IMR-90 (cell line): ENCODE data around the gene CD209. TPM values are rescaled to one million over a fixed set of nuclear protein-coding genes. Genes with fewer than 3 reads are reported as not detected.

ENCODE experiments used
- ATAC-seq: fragments of 200-7000 bp; cut with Tn5 transposase; 2 replicates; pipeline ENCODE4 v1.9.1; 2020; ENCODE audit warnings: low read depth, mild to moderate bottlenecking, moderate library complexity
- BruUV-seq: library from RNA; stranded (reverse); fragments of 400-500 nt; replicated peaks from 2 replicates; lab custom pipeline; 2021; lab: Mats Ljungman, UMichigan
- CTCF ChIA-PET: fragments of 300-600 bp; formaldehyde crosslinking; extraction: SDS; loops from one replicate; lab custom pipeline; 2021; ENCODE audit warnings: antibody characterized with exemption; lab: Yijun Ruan, JAX
- POLR2A ChIA-PET: fragments of 300-600 bp; sonication (Branson Sonifier 250); formaldehyde crosslinking; loops from one replicate; lab custom pipeline; 2022; ENCODE audit warnings: antibody characterized with exemption; ENCODE audit not compliant: unreplicated experiment; lab: Charles Lee
- DNase-seq: peaks from one replicate; pipeline ENCODE4 v3.0.0; 2013
- H2AFZ ChIP-seq: replicated peaks from 2 replicates; pipeline ENCODE3; 2013; ENCODE audit warnings: low read length, mild to moderate bottlenecking; ENCODE audit not compliant: poor library complexity
- H2AK5ac ChIP-seq: 2 replicates; pipeline ENCODE4 v1.6.1; 2013; ENCODE audit warnings: low read depth, low read length, inconsistent platforms
- H2AK9ac ChIP-seq: replicated peaks from 2 replicates; pipeline ENCODE3; 2013; ENCODE audit warnings: mild to moderate bottlenecking, low read depth, low read length, moderate library complexity; ENCODE audit not compliant: poor library complexity
- H2BK120ac ChIP-seq: 2 replicates; pipeline ENCODE4 v1.6.1; 2013; ENCODE audit warnings: low read depth, low read length, inconsistent platforms
- H2BK15ac ChIP-seq: 3 replicates; pipeline ENCODE4 v1.6.1; 2013; ENCODE audit warnings: low read depth, low read length, inconsistent platforms
- H2BK20ac ChIP-seq: 2 replicates; pipeline ENCODE4 v1.6.1; 2013; ENCODE audit warnings: low read depth, mild to moderate bottlenecking, inconsistent platforms, low read length, moderate library complexity
- H2BK5ac ChIP-seq: 2 replicates; pipeline ENCODE4 v1.6.1; 2013; ENCODE audit warnings: mild to moderate bottlenecking, low read depth, low read length, inconsistent platforms; ENCODE audit not compliant: poor library complexity, severe bottlenecking
- H3K14ac ChIP-seq: replicated peaks from 2 replicates; pipeline ENCODE4 v1.6.1; 2013; ENCODE audit warnings: low read depth, low read length, inconsistent platforms
- H3K18ac ChIP-seq: 2 replicates; pipeline ENCODE4 v1.6.1; 2013; ENCODE audit warnings: low read depth, low read length, control low read depth
- H3K23ac ChIP-seq: 2 replicates; pipeline ENCODE4 v1.6.1; 2013; ENCODE audit warnings: low read depth, low read length, inconsistent platforms
- H3K27ac ChIP-seq: 2 replicates; pipeline ENCODE4 v1.5.1; 2013; ENCODE audit warnings: mild to moderate bottlenecking, control low read depth, low read length; ENCODE audit not compliant: insufficient read depth
- H3K27me3 ChIP-seq: 2 replicates; pipeline ENCODE4 v1.6.1; 2013; ENCODE audit warnings: low read length; ENCODE audit not compliant: control insufficient read depth, insufficient read depth
- H3K36me3 ChIP-seq: 2 replicates; pipeline ENCODE4 v1.6.1; 2013; ENCODE audit warnings: low read length, mixed read lengths; ENCODE audit not compliant: control insufficient read depth, insufficient read depth
- H3K4ac ChIP-seq: 2 replicates; pipeline ENCODE4 v1.6.1; 2013; ENCODE audit warnings: low read depth, low read length, inconsistent platforms
- H3K4me1 ChIP-seq: 2 replicates; pipeline ENCODE4 v1.6.1; 2013; ENCODE audit warnings: low read length, mixed read lengths; ENCODE audit not compliant: control insufficient read depth, insufficient read depth
- H3K4me2 ChIP-seq: 2 replicates; pipeline ENCODE4 v1.6.1; 2013; ENCODE audit warnings: low read depth, mild to moderate bottlenecking, control low read depth, low read length, moderate library complexity
- H3K4me3 ChIP-seq: 2 replicates; pipeline ENCODE4 v1.5.1; 2013; ENCODE audit warnings: low read depth, mild to moderate bottlenecking, control low read depth, low read length, moderate library complexity; ENCODE audit not compliant: insufficient read depth
- H3K56ac ChIP-seq: 2 replicates; pipeline ENCODE4 v1.6.1; 2013; ENCODE audit warnings: low read length, inconsistent platforms; ENCODE audit not compliant: insufficient read depth; ENCODE audit errors: extremely low read depth
- H3K79me1 ChIP-seq, 2 experiments: 2 replicates each; pipeline ENCODE4 v1.6.1; 2013; ENCODE audit warnings: low read length in 2 of 2, inconsistent platforms in 1 of 2, low read depth in 1 of 2
- H3K9ac ChIP-seq: 2 replicates; pipeline ENCODE4 v1.6.1; 2013; ENCODE audit warnings: low read depth, low read length, control low read depth
- H3K9me1 ChIP-seq: 2 replicates; pipeline ENCODE4 v1.6.1; 2013; ENCODE audit warnings: low read length, inconsistent platforms; ENCODE audit not compliant: insufficient read depth
- H3K9me3 ChIP-seq: 2 replicates; pipeline ENCODE4 v1.6.1; 2013; ENCODE audit warnings: low read length; ENCODE audit not compliant: control insufficient read depth, insufficient read depth
- H4K20me1 ChIP-seq: 2 replicates; pipeline ENCODE4 v1.6.1; 2013; ENCODE audit warnings: low read length, inconsistent platforms; ENCODE audit not compliant: insufficient read depth
- H4K5ac ChIP-seq: 2 replicates; pipeline ENCODE4 v1.6.1; 2013; ENCODE audit warnings: mild to moderate bottlenecking, low read depth, low read length, control low read depth
- H4K8ac ChIP-seq, 2 experiments: 2 replicates each; pipeline ENCODE4 v1.6.1; 2013; ENCODE audit warnings: low read depth in 2 of 2, low read length in 2 of 2, control low read depth in 1 of 2, inconsistent platforms in 1 of 2
- H4K91ac ChIP-seq: 2 replicates; pipeline ENCODE4 v1.6.1; 2013; ENCODE audit warnings: low read depth, low read length, inconsistent platforms; ENCODE audit not compliant: insufficient read depth
- MAFK ChIP-seq: IDR thresholded peaks from 2 replicates; pipeline ENCODE4 v1.6.1; 2012; ENCODE audit warnings: low read depth, low read length, improper control_type of control experiment
- RAD21 ChIP-seq: IDR thresholded peaks from 2 replicates; pipeline ENCODE4 v1.6.1; 2012; ENCODE audit warnings: low read length, improper control_type of control experiment
- RCOR1 ChIP-seq: IDR thresholded peaks from 2 replicates; pipeline ENCODE4 v1.6.1; 2012; ENCODE audit warnings: mild to moderate bottlenecking, low read length, improper control_type of control experiment; ENCODE audit not compliant: insufficient replicate concordance
- SMC3 ChIP-seq: fragments of 150-350 bp; IDR thresholded peaks from 2 replicates; pipeline ENCODE4 v1.6.1; 2016; ENCODE audit warnings: low read depth, mild to moderate bottlenecking, antibody characterized with exemption, low read length, moderate library complexity
- WGBS, 2 experiments: methylation state at CpG; one replicate each; pipeline versions ENCODE4 v1.1.5 to v1.1.7; 2013; ENCODE audit warnings: missing lambda C conversion rate in 2 of 2; ENCODE audit not compliant: insufficient read length in 1 of 2; ENCODE audit errors: extremely low coverage in 2 of 2; 5-methylcytosine and 5-hydroxymethylcytosine counted together
- dilution Hi-C: fragments of 300-500 bp; cut with HindIII; formaldehyde crosslinking; loops from one replicate; pipeline ENCODE4 v1.14.3; 2018; ENCODE audit warnings: low sequenced_read_pairs; ENCODE audit not compliant: unreplicated experiment
- in situ Hi-C: fragments of 300-500 bp; cut with MboI; formaldehyde crosslinking; loops from 3 replicates; pipeline ENCODE4 v1.14.3; 2019; ENCODE audit warnings: low sequenced_read_pairs, inconsistent platforms, mixed read lengths
- intact Hi-C: fragments of 100-400 bp; cut with micrococcal nuclease; formaldehyde crosslinking; loops from 2 replicates; pipeline ENCODE4 v1.10.0; 2022
- polyA plus RNA-seq, 3 experiments: library from polyadenylated mRNA; depleted of rRNA; stranded (reverse); fragments of >200 nt; gene quantifications; 2 replicates each; pipeline ENCODE4 v1.2.3, GENCODE V29; 2012; ENCODE audit warnings: low replicate concordance in 1 of 3
- total RNA-seq: library from RNA; depleted of rRNA; stranded (reverse); fragments of >200 nt; gene quantifications from 2 replicates; pipeline ENCODE4 v1.2.3, GENCODE V29; 2012
- TF ChIP-seq, protein P1 (sequence below): fragments of 150-350 bp; IDR thresholded peaks from 2 replicates; pipeline ENCODE4 v1.6.1; 2016; ENCODE audit warnings: low read depth, mild to moderate bottlenecking, low read length, moderate library complexity, borderline replicate concordance

CD209 gene
- total and polyA plus RNA-seq, 2 of the 4 experiments (the other 2 are of a cell fraction): not detected

DNA sequence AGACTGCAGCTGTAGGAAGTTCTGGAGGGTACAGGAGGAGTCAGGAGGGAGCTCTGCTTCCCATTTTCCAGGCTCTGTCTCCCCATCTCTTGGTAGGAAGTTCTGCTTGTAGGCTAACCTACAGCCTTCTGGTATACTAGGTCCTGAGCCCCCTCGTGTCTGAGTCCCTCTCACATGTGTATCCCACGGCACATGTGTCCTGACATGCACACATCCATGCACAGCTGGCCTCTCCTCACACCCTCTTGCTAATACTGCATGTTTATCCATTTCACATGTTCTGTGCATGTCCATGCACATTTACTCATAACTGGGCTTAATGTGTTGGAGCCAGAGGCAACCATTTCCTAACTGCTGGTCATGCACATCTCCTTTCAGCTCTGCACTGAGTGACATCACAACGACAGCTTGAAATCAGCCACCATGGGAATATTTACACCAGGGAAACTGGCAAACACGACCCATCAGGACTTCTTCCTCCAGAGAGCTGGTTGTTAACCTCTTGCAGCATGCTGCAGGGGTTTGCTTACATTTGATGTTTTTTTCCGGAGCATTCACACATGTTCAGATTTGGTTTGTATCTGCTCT, 3.0 kb downstream of the CD209 start:
- no peak overlapping the region for H3K23ac ChIP-seq
- ChIA-PET POLR2A (no interaction called here), CTCF (no interaction called here)
- H3K56ac ChIP-seq: no peak overlapping the region
- no peak overlapping the region for H2AK5ac ChIP-seq
- in situ Hi-C loops (no loop called here), intact Hi-C loops (no loop called here), dilution Hi-C loops (no loop called here)
- H2BK15ac ChIP-seq: no peak overlapping the region
- DNase-seq: no peak
- no peak overlapping the region for H4K8ac ChIP-seq
- no peak for ATAC-seq
- no peak overlapping the region for H3K4me3 ChIP-seq
- H3K18ac ChIP-seq: no peak overlapping the region
- H4K5ac ChIP-seq: no peak overlapping the region
- H4K20me1 ChIP-seq: no peaks in the 10 kb centered on the region
- H3K4me1 ChIP-seq: no peaks in the 10 kb centered on the region
- no peaks in the 10 kb centered on the region for H3K9me3 ChIP-seq
- WGBS, 2 experiments: 28% methylated on average over 2 of the region's 5 CpGs; no CpG with 5 or more reads in 1 of the 2 experiments
- H3K4me2 ChIP-seq: no peak overlapping the region
- no peak overlapping the region for H2BK20ac ChIP-seq
- H3K4ac ChIP-seq: no peak overlapping the region
- no peaks in the 10 kb centered on the region for H3K9me1 ChIP-seq
- no peak overlapping the region for H3K14ac ChIP-seq
- H3K27ac ChIP-seq: no peak overlapping the region
- H2AFZ ChIP-seq: no peak overlapping the region
- no peak for TF ChIP-seq RCOR1
- no peak for TF ChIP-seq RAD21
- TF ChIP-seq, protein P1, sequence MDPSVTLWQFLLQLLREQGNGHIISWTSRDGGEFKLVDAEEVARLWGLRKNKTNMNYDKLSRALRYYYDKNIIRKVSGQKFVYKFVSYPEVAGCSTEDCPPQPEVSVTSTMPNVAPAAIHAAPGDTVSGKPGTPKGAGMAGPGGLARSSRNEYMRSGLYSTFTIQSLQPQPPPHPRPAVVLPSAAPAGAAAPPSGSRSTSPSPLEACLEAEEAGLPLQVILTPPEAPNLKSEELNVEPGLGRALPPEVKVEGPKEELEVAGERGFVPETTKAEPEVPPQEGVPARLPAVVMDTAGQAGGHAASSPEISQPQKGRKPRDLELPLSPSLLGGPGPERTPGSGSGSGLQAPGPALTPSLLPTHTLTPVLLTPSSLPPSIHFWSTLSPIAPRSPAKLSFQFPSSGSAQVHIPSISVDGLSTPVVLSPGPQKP: no peak
- TF ChIP-seq MAFK: no peak
- TF ChIP-seq SMC3: no peak
- H3K9ac ChIP-seq: no peak overlapping the region
- H3K27me3 ChIP-seq: peaks cover 9% of the 10 kb centered on the region
- H2BK5ac ChIP-seq: no peak overlapping the region
- H3K36me3 ChIP-seq: no peaks in the 10 kb centered on the region
- no peak overlapping the region for H2AK9ac ChIP-seq
- BruUV-seq: no TSS peak
- H3K79me1 ChIP-seq: no peaks in the 10 kb centered on the region
- no peak overlapping the region for H4K91ac ChIP-seq
- H2BK120ac ChIP-seq: no peak overlapping the region
